NCI-H1092 treated with DMSO at 0.1 percent for 48 hours (cell line): ENCODE data around the gene ADAMTSL1.

ENCODE experiments used
- DNase-seq: peaks from one replicate; lab custom pipeline; 2025; lab: John Stamatoyannopoulos, UW

Gene ADAMTSL1

DNA sequence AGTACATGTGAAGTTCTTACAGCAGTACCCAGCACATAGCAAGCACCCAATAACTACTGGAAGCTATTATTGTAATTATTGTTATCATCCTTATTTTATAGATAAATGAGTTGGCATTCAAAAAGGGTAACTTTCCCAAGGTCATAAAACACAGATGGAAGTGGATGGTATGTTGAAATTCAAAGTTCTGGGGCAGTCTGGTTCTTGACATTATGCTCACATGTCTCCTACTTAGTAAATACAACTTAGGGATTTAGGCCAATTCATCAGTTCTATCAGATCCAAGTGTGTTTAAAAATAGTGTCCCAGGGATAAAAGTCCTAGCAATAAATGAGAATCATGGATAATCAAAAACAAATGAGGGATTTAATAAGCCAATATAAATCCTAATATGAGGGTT, 265.2 kb downstream of the ADAMTSL1 start:
- no peak for DNase-seq

DNA sequence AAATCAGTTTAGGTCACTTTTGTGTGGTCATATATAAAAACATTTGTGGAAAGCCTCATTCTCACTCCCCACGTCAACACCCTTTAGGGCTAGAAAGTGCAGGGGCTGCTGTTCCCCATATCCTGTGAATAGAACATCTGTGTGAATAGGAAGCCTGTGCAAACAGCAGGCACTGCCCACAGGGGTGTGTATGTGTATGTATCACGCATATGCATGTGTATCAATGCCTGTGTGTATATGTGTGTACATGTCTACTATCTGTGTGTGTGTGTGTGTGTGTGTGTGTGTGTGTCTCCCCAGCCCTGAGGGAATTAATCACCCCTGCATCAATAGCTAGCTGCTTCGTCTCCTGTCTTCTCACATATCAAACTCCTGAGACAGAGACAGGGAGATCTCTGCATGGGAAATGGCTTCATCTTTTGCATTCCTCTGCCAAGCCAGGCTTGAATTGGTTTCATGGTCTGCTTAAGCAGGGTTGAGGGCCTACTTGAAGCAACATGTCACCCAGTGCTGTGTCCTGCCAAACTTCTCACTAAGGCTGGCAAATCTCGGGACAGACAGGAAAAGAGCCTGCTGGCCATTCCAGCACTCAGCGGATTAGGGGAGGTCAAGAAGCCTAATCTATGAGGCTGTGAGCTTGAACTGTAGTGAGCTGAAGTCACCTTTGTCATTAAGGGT, 265.8 kb downstream of the ADAMTSL1 start:
- DNase-seq, result no peak

DNA sequence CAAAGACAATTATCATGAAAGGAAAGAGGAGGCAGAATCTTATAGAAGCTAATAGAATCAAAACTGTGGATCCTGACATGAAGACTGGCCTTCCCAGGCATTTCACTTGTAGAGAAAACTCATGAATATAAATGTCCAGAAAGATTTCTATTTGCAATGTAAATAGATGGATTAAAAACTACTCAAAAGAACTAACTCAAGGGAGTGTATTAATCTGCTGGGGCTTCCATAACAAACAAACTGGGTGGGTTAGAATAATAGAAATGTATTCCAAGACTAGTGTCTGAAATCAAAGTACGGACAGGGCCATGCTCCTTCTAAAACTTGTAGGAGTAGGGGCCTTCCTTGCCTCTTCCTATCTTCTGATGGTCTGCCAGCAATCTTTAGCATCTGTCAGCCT, 267.4 kb downstream of the ADAMTSL1 start:
- no peak for DNase-seq

DNA sequence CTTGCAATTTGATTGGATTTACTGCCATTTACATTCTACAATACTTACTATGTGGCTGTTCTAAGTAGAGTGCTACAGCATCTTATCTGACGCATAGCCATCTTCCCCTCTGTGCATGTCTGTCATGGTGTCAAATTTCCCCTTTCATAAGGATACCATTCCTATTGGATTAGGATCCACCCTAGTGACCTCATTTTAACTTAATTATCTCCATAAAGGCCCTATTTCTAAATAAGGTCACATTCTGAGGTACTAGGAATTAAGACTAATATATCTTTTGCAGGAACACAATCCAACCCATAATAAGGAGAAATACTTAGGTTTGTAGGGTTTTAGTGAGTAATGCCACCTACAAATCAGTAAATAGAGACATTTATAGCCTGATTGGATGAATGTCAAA, 268.0 kb downstream of the ADAMTSL1 start:
- no peak for DNase-seq

DNA sequence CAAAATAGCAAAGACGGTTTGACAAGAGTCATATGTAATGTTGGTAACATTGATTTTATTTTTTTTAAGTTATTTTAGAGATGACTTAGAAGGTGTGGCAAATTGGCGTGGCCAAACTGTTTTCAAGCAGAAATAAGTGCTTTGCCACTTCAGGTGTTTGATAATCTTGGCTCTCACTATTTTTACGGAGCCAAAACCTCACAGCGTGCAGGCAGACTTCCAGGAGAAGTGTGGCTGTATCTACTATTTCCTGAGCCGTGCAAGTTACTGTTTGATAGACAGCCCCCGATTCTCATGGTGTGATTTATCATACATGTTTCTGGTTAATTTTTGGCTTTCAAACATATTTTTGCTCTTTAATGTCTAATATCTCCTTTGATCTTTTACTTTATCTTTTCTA, 269.5 kb downstream of the ADAMTSL1 start:
- DNase-seq, result no peak

DNA sequence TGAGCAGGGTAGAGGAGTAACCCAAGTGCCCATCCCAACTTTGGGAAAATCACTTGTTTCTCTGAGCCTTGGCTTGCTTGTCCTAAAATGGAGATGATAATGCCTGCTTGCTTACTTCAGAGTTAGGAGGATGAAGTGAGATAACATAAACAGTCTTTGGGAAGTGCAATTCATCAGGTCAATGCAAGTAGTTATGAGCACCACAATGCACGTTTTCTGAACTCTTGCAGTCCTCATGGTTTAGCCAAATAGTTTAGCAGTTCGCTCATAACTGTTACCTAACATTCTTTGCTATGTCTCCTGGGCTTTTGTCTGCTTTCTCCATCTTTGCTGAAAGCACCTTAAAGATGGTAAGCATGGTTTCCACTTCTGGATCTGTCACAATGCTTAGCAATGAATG, 270.0 kb downstream of the ADAMTSL1 start:
- no peak for DNase-seq

DNA sequence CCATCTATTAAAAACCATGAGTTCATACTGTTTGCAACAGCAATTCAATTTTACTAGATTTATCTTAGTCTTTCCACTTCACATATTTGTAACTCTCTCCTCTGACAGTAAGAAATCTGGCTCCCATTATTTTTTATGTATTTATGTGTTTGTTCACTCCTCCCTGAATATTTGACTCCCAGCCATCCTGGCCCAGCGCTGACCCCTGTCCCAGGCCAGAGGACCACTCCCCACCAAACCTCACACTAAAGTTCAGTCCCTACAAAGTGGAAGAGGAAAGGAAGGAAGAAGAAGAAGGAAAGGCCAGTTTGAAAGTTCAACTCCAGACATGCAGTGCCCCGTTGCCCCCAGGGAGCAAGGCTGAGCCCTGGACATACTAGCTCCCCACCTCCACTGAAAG, 271.8 kb downstream of the ADAMTSL1 start:
- no peak for DNase-seq

DNA sequence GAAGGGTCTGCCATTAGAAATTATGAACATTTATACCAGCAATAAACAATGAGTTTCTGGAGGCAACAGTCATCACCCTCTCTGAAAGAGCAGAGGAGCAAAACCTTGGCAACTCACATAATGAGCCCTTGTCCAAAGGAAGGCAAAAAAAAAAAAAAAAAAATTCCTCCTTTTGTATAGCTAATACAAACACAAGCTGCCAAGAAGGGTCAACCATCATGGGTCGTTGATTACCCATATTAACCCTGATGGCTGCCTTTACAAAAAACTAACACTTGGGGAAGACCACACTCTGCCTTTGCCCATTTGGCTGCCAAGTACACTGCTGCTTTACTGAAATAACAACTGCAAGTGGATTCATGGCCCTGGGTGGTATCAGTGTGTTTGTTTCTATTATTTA, 272.7 kb downstream of the ADAMTSL1 start:
- no peak for DNase-seq

DNA sequence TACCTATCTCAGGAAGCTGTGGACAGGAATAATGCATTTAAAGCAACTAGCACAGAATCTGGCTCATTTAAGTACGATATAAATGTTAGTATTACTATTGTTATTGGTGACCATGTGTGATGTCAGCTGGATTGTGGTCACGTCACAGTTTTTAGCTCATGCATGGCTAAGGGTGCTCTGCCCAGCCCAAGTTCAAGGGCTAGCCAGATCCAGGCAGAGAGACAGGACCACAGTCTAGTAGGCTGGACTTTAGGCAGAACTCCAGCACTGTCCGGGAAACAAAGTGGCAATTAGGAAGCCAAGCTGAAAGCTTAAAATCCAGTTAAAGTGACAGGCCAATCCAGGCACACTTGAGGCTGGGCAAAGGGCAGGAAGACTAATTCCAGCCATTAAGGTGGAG, 273.6 kb downstream of the ADAMTSL1 start:
- DNase-seq, result no peak

DNA sequence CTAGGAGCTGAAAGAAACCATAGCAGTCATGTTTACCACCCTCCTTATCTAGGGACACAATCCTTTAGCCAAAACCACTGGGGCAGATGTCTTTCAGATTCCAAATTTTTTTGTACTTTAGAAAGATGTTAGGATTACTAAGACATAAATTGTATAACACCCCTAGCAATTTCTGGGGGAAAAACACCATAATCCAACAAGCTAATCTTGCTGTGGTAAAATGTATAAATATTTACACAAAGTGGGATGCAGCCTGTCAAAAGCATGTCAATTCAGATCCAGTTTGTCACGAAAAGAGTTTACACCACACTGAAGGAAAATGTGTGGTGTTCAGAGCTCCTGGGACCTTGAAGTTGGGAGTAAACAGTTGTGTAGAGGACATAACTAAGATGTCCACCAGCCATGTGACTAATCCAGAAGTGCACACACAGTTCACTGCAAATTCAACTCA, 274.3 kb downstream of the ADAMTSL1 start:
- no peak for DNase-seq

DNA sequence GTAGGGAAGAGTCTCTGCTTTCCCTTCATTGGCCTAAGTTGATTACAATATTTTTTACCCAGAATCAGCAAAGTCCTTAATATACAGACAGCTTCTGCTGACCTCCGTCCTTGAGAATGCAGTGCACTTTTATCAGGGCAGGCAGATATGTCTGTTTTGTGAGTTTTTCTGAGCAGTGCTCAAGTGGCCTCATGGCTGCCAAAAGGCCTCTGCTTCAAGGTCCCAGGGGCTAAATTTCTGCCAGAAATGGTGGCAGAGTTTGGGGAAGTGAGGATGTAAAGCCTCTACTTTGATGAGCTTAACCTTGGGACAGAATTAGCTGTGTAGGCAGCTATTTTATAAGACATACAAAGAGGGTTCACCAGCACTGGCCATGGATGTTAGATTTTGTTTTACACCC, 275.8 kb downstream of the ADAMTSL1 start:
- DNase-seq, result no peak

DNA sequence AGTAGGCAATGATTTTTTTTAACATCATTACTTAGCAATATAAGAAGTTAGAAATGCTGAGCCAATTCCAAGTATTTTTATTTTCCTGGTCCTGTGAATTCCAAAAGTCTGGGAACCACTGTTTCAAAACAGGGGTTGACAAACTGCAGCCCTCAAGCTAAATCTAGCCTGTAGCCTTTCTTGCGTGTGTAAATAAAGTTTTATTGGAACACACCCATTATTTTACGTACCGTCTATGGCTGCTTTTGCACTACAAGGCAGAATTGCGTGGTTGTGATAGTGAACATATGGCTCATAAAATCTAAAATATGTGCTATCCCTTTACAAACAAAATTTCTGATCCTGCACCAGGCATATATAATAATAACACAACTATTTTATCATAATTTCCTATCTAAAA, 280.0 kb downstream of the ADAMTSL1 start:
- DNase-seq, result no peak

DNA sequence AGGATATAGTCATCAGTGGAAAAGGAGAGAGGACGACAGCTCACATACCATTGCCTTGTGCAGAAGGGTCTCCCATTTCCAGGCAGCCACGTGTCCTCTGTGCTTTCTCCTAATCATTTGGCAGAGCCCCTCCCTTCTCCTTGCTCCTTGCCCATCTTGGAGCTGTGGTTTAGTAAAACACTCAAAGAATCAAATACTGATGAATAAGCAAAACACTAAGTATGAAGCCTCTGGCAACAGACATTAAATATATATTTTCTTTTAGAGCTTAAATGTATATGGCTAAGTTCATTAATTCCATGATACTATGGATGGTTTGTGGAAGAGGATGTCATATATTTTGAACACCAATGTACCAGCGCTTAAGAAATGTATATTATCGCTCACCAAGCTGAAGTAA, 280.6 kb downstream of the ADAMTSL1 start:
- DNase-seq, result no peak

DNA sequence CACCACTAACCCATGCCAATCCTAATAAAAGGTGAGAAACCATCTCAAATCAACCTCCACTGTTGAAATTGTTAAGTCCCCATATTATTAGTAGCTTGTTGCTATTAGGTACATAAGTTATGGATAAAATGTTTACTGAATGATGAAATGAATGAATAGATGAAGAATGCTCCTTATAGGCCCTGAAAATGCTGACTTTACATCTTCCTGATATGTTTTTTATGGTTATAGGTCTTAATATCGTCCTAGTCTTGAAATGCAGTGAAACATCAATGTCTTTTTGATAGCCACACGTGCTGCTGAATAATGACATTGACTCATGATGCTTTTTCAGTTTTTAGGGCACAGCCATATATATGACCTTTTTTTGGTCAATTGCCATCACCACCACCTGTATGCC, 281.3 kb downstream of the ADAMTSL1 start:
- DNase-seq, result no peak

DNA sequence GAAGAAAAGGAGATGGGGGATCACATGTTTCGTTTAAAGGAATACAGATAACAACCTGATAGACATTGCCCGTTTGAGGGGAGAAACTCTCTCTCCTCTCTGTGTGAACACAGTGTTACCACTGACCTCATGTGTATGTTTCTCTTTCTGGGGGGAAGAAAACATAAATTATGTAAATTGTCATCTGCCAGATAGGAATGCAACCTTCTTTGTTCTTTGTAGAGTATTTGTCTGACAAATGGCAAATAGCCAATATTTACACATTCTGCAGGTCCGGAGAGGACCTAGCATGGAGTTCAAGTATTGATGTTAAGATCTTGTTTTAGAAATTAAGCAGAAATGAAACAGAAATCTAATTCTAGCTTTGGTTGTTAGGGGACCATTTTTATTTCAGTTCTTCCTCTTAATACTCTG, 282.8 kb downstream of the ADAMTSL1 start:
- no peak for DNase-seq

DNA sequence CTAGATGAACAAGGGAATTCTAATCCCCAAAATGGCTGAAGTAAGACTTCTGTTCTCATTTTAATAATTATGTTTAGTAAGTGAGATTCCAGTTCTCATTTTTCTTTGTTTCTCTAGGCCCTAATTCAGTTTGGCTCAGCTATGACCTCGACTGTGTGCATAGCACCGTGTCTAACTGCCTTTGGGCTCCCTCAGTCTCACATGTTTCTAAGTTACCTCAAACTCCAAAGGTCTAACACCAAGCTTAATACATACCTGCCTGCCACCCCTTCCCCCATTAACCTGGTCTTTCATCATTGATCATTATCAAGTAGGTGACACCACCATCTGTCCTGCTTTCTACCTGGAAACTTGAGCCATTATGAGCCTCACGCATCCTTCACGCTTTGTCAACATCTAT, 285.9 kb downstream of the ADAMTSL1 start:
- DNase-seq, result no peak

DNA sequence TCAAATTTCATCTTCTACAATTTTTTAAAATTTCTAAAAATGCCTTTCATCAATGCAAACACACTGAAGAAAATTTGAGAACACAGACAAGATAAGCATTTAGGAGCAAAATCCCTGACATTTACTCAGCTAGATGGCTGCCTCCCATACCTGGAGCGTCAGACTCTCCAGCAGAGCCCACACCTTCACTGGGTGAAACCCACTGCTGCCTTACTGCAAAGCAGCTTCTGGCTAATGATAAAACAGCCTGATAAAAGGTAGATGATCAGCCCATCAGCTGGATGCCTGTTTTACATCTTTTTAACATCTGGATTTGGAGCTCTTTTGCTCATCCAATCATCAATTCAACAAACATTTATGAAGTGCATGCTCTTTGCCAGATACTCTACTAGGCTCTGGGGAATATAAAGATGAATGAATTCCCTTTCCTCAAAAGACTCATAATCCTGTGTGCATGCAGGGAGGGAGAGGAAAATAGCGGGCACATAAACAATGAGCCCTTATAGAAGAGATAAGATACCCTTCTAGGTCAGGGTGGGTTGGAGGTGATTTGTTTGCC, 287.9 kb downstream of the ADAMTSL1 start:
- no peak for DNase-seq

DNA sequence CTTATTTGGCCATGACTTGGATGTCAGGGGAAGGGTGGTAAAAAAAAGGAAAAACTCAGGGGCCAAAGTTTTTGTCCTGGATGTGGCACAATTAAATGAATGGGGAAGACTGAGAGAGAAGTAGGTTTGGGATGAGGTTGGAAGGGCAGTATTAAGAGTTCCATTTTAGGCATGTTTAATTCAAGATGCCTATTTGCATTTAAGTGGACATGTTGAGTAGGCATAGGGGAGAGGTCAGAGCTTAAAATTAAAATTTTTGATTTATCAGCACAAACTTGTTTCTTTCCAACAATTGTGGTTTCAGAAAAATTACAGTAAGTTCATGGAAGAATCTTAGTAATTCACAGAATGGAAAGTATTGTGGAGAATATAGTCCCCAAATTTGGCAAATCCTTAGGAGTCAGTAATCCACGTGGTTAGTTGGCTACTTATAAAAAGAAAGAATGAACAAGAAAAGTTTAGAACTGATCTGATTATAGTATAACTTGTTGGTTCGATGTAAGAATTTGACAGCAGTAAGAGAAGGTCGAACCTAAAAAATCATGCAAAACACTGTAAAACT, 293.1 kb downstream of the ADAMTSL1 start:
- no peak for DNase-seq

DNA sequence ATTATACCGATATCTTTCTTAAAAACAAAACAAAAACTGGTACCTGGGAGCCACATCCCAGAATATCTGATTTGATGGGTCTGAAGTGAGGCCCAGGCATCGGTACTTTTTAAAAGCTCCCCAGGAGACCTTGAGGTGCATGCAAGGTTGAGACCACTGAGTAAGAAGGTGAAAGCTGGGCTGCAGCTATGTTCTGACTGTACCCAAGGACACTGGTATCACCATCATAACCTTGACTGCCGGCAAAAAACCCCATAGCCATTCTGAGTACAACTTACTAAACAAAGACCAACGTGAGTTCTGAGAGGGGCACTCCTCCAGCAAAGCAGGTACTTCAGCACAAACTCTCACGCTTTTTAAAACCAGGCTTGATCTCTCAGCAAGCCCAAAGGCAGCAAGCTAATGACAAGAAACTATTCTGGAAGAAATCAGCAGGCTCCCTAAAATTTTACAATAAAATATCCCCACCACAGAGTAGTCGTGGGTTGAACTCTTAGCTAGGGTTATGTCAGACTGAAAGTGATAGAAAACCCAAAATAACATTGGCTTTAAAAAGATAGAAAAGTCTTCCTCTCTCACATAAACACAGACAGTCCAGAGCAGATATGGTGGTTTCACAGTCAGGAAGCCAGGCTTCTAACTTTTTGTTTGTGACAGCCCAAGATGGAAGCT, 295.1 kb downstream of the ADAMTSL1 start:
- DNase-seq, result no peak

DNA sequence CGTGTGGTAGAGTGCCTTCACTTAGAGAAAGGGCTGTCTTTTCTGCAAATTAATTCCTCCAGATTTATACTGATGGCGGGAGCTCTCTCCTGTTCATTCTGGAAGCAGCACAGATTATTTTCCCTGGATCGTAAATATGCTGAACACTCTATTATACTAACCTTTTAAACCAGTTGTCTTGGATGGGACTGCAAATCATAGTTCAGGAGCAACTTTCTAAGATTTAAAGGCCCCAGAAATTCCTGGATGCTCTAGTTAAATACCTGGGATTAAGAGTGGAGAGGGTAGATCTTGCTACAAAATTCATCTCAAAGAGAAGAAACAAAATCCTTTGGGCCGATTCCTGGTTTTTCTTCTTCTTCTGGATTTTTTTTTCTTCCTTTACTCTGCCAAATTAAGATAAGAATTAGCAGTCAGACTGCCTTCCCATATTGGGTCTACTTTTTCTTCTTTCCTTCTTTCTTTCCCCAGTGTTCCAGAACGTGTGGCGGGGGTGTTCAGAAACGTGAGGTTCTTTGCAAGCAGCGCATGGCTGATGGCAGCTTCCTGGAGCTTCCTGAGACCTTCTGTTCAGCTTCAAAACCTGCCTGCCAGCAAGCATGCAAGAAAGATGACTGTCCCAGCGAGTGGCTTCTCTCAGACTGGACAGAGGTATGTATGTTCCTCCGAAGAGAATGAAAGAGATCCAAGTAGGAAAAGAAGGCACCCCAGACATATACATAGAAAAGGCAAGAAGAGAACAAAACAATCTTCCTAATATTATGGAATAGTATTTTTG, 296.4 kb downstream of the ADAMTSL1 start:
- DNase-seq, result no peak

DNA sequence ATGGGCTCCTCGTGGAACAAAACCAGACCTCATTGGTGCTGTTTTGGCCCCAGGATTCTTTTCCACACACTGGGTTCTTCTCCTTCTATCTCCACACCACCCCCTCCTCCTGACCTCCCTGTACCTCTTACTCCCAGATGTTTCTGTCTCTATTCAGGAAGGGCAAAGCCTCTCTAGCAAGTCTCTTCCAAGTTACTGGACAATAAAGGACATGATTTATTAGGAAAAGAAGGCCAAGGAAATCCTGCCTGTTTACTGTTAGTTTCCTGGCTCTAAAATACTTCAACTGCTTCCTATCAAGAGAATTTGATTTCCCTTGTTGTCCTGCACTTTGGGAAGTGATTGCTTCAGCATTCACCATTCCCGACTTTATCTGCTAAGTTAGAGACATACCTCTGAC, 297.1 kb downstream of the ADAMTSL1 start:
- DNase-seq, result no peak

DNA sequence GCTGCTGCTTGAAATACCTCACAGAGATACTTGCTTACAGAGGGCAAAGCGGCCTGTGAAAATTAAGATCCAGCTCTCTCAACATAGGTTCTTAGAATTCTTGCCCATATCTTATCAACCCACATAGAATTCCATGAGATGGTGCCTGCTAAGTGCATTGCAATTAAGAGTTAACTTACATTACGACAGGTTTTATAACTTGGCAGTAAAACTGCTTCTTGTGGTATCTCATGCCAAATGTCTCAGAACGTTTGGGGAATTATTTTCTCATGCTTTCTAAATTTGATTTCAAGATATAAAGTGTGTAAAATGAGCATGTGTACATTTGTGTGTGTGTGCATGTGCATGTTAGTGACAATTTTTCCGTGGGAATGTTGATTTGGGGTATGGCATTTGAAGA, 297.8 kb downstream of the ADAMTSL1 start:
- DNase-seq, result no peak

DNA sequence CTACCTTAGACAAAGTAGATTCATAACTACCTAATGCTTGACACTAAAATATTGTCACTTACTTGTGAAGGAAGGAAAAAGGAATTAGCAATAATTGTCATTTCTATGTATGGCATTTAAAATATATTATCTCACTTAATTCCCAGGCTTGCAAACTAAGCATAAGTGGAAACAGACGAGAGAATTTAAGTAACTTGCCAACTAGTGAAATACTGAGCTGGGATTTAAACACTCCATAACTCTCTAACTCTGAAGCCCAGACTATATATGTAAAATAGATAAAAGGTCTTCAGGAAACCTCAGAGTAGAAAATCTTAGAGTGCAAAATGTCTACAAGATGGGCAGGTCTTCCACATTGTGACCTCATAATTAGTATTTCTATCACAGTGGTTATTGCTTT, 301.3 kb downstream of the ADAMTSL1 start:
- no peak for DNase-seq
